GM19240 (cell line): ENCODE data around the gene ACADVL.
"Not testable (repeated sequence)": the region's sequence is repeated elsewhere in the genome, so short reads cannot be mapped to it uniquely, and the experiment has no call there.

ENCODE experiments used
- DNase-seq: peaks from one replicate; pipeline ENCODE4 v3.0.0; 2011; ENCODE audit warnings: low spot score; ENCODE audit not compliant: insufficient read length

Gene ACADVL

DNA sequence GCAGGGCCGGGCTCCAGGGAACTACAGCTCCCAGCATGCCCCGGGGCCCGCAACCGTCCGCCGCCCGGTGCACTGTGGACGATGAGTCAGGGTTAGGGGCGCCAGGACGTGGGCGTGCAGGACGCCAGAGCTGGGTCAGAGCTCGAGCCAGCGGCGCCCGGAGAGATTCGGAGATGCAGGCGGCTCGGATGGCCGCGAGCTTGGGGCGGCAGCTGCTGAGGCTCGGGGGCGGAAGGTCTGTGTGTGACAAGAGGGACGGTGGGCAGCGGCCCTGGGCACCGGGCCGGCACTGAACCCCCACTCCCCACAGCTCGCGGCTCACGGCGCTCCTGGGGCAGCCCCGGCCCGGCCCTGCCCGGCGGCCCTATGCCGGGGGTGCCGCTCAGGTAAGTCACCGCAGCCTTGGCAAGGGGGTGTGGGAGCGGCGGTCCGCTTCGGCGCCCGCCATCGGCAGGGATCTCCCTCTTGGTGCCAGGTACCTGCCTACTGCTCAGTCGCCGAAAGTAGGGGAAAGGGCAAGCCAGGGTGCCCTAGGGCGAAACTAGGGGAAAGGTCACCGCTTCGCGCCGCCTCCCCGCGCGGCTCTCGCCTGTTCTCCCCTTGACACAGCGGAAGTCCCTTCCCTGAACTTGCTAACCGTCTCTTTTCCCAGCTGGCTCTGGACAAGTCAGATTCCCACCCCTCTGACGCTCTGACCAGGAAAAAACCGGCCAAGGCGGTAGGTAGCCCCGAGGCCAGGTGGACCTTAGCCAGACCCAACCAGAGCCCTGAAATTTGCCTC is at the start of gene ACADVL, which contains the start of gene DLG4:
TSS of gene ACADVL (plus strand) at position 127 of the 781 bp plus-strand sequence. CDS start at position 174, 47 bp downstream.
TSS of gene DLG4 (minus strand) at position 25 of the 781 bp plus-strand sequence.
- DNase-seq, result peak; percentile 82

DNA sequence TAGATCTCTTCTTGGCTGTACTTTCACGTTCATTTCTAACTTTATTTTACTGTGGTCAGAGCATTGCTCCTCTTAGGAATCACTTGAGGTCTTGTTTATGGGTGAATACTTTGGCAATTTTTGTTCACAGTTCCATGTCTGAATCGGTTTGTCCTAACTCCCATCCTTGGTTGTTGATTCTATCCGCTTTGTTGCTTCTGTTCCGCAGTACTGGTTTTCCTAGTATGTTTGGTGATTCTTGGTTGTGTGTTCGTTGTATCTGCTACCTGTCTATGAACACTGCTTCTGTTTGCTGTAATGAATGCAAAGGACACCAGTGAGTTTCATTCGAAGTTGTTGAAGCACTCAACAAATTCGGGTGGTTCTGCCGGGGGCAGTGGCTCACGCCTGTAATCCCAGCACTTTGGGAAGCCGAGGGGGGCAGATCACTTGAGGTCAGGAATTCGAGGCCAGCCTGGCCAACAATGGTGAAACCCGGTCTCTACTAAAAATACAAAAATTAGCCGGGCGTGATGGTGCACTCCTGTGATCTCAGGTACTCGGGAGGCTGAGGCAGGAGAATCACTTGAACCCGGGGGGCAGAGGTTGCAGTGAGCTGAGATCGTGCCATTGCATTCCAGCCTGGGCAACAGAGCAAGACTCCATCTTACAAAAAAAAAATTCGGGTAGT is 47.1 kb upstream of the ACADVL start:
- DNase-seq, result not testable (repeated sequence)

DNA sequence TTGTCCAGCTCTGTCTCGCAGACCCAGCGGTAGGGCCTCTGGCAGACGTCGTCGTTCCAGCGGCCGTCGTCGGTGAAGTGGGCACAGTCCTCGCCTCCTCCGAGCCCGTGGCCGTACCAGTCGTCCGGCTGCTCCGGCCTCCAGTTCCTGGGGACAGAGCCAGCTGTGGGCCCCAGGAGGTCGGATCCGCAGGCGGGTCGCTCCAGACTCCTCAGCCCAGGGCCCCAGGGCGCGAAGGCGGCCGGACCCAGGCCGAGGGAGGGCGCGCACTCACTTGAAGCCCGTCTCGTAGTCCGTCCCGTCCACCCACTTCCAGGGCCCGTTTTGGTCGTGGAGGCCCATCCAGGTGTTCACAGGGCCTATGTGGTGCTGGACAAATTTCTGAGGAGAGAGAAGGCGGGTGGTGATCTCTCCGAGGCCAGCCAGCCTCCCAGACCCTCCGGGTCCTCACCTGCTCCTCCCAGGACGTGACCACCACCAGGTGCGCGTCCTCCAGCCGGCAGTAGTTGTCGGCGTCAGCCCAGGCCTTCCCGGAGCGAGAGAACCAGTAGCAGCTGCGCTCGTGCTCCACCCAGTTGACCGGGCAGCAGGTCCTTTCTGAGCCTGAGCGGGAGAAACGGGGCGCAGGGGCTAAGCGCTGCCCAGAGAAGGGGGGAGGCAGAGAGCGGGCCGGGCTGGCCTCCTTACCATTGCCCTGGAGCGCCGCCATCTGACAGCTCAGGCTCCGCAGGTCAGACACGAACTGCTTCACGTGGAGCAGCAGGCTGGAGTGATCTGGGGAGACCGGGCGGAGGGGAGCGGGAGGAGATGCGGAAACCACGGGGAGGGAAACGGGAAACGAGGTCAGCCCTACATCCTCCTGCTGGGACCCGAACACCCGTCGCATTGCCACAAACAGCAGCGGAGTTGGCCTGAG is 45.8 kb upstream of the ACADVL start:
- no peak for DNase-seq

DNA sequence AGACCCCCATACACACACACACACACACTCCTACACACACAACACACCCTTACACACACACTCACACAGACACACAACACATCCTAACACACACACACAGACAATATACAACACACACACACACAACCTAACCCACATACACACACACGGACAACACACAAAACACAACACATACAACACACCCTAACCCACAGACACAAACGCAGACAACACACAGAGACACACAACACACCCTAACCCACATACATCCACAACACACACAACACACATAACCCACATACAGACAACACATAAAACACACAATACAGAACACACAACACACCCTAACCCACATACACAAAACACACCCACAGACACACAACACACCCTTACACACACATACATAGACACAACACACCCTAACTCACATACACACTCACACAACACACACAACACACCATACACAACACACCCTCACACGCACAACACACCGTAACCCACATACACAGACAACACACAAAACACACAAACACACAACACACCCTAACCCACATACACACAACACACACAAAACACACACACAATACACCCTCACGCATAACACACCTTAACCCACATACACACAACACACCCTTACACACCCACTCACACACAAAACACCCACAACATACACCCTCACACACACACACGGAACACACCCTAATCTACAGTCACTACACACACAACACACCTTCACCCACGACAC is 45.0 kb upstream of the ACADVL start:
- DNase-seq, result no peak

DNA sequence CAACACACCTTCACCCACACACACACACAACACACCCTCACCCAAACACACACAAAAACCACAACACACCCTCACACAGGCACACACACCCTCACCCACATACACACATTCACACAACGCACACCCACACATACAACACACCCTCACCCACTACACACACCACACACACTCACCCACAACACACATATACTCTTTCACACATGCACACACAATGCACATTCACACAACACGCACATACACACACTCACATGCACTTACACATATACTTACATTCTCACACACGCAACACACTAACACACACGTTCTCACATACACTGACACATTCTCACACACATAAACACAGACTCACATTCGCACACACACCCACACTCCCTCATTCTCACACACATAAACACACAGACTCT is 44.4 kb upstream of the ACADVL start:
- DNase-seq, result no peak

DNA sequence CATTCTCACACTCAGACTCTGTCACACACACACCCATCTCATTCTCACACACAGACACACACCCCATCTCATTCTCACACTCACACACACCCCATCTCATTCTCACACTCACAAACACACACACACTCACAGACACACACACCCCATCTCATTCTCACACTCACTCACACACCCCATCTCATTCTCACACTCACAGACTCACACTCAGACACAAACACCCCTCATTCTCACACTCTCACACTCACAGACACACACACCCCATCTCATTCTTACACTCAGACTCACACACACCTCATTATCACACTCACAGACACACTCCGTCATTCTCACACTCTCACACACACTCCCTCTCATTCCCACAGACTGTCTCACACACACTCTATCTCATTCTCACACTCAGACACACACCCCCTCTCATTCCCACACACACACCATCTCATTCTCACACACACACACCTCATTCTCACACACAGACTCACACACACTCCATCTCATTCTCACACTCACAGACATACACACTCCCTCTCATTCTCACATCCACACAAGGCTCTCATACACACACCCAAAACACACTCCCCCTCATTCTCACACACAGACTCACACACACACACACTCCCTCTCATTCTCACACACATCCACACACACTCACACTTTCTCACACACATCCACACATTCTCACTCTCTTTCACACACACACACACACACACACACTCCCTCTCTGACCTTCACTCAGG is 43.5 kb upstream of the ACADVL start:
- no peak for DNase-seq

DNA sequence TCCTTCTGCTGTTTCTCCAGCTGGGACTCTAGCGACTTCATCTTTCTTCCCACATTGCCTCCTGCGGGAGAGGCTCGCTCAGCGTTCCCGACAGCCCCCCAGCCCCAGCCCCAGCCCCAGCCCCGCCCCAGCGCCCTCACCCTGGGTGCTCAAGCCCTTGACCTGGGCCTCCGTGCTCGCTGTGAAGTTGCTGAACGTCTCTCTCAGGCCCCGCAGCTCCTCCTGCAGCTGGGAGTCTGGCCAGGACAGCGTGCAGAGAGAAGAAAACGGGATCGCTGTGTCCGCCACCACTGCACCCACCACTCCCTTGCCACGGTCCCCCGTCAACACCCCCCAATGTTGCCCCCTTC is 42.9 kb upstream of the ACADVL start:
- DNase-seq, result no peak

DNA sequence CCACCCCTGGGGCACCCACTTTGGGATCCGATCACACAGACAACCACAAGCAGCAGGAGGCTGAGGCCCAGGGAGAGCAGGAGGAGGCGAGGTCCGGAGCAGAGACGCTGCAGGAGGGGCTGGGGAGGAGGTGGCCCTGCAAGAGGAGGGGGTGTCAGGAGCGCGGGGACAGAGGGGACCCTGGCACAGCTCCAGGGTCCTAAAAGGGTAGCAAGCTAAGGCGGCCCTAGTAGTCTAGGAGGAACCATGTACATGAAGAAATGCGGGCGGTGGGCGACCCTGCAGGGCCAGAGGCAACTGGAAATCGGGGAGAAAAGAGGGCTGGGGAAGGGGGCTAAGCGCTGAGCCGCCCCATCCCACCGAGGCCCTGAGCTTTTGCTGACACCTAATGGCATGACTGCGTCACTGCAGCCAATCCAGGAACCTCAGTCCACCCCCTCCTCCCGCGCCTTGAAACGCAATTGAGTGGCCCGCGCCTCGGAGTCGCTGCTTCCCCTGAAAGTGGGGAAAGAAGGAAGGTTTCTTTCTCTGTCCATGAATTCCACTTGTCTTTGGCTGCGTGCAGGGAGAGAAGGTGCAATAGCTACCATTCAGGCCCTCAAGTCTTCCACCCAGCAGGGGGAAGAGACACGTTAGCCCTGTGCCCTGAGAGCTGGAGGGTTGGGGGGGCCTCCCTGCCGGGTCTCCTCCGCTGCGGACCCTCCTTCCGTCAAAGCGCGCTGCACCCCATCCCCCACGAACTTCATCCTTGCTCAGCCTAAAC is 42.4 kb upstream of the ACADVL start:
- DNase-seq, result peak; percentile 65

DNA sequence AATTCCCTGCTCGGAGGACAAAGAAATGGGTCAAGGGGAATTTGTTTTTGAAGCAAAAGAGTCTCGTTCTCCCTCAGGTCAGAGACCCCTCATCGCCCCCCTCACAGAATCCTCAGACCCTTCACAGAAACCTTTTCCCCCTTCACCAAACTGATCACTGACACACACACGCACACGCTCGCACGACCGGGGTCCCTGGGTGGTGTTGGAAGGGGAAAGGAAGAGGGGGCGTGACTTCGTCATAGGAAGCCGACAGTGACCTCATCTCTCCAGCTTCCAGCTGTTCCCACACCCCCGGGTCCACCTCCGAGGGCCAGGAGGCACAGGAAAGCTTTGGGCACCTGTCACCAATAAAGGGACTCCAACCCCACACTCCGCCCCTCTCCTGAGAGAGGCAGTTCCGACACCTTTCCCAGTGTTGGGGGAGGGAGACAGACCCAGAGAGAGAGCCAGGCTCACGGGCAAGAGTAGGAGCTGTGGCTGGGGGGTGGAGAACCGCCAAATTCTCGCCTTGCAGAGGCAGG is 41.7 kb upstream of the ACADVL start:
- DNase-seq, result no peak

DNA sequence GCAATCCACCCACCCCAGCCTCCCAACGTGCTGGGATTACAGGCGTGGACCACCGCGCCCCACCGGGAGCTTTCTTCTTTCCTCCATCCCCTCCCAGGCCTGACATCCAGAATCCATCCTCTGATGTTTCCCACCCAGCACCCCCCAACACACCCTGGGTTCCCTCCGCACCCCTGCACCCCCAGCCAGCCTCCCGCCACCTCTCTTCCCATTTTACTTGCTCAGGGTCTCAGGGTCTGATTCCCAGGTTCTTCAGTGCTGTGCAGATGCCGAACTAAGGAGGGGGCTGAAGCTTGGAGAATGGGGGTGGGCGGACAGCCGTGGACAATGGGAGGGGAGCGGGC is 40.8 kb upstream of the ACADVL start:
- no peak for DNase-seq

DNA sequence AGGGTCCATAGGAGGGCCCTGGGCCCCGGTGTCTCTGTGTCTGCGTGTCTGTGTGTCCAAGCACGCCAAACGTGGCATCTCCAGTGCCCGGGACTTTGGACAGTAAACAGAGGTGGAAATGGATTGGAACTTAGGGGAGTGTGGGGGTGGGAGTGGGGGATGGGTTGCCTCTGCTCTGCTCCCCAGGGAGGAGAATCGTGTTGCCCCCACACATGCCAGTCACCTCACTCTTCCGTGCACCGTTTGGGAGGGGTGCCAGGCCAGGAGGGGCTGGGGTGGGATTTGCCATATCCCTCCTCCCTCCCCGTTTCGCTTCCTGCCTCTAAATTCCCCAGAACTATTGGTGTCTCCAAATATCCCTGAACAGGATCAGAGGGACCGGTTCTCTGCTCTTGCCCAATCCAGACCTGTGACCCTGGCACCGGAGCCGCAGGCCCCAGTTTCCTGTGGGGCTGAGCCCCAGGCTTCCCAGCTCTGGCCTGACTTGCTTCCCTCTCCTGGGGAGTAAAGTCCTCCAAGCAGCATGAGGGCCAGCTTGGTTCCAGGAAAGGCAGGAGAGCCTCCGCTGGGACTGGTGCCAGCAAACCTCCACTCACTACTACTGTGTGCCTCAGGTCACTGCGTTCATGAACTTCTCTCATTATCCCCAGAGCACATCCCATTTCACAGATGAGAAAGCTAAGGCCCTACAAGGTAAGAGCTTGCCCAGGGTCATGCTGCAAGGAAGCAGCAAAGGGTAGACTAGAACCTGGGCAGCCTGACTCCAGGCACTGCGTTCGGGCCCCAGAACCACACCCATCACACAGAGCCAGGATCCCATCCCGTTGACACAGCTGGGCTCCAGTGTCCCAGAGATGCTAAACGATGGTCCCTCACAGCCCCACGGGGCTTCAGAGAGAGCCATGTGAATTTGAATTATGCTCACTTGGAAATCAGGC is 40.2 kb upstream of the ACADVL start, which contains the start of gene ASGR1:
TSS of gene ASGR1 (minus strand) at position 54 of the 938 bp plus-strand sequence. CDS start 807 bp downstream, outside the sequence.
- no peak for DNase-seq

DNA sequence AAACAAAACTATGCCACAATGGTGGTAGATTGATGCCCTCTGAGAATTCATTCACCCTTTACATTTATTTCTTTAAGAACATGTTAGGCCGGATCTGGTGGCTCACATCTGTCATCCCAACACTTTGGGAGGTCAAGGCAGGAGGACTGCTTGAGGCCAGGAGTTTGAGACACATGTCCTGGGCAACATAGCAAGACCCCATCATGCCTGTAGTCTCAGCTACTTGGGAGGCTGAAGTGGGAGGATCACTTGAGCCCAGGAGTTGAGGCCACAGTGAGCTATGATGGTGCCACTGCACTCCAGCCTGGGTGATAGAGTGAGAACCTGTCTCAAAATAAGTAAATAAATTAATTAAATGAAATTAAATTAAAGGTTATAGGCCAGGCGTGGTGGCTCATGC is 37.6 kb upstream of the ACADVL start:
- DNase-seq, result not testable (repeated sequence)

DNA sequence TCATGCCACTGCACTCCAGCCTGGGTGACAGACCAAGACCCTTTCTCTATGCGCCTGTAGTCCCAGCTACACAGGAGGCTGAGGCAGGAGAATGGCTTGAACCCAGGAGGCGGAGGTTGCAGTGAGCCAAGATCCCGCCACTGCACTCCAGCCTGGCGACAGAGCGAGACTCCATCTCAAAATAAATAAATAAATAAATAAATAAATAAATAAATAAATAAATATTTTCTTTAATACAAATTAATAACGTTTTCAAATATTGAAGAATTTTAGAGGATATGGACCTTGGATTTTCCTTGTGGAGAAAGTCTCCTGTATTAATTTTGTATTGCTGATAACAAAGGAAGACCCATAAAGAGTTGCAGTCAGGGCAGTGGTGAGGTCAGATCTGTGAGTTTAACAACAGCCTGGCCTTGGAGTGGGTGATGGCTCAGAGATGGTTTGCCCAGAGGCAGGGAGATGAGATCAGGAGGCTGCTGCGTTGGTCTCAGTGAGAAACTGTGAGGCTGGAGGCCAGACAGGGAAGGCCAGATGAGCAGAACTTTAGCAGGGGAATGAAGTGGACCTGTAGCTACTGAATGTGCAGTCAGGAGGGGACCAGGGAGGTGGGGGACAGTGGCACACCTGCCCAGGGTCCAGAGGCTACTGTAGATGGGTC is 36.2 kb upstream of the ACADVL start:
- no peak for DNase-seq

DNA sequence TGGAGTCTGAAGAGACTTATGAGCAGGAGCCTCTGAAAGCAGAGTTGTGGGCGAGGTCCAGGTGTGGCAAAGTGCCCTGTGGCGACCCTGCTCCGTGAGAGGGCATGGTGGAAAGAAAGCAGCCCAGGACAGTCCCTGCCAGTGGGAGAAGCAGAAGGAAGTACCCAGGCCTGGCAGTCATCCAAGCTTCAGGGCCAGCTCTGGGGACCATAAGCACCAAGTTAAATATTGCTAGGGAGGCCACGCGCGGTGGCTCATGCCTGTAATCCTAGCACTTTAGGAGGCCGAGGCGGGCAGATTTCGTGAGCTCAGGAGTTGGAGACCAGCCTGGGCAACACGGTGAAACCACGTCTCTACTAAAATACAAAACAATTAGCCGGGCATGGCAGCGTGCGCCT is 35.6 kb upstream of the ACADVL start:
- no peak for DNase-seq

DNA sequence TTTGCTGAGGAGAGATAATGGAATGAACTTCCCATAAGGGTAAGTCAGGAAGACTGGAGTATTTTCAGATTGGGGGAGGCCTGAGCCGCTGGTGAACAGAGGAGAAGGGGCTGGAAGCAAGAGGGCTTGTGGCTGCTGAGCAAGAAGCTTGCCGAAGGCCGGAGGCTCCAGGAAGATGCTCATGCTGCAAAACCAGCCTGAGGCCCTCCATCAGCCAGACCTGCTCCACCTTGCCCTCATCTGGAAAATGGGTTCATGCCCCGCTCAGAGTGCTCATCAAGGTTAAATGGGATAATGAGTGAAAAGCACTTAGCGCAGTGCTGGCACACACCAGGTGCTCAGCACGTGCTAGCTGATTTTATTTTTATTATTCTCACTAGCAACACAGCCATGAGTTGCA is 35.1 kb upstream of the ACADVL start:
- no peak for DNase-seq

DNA sequence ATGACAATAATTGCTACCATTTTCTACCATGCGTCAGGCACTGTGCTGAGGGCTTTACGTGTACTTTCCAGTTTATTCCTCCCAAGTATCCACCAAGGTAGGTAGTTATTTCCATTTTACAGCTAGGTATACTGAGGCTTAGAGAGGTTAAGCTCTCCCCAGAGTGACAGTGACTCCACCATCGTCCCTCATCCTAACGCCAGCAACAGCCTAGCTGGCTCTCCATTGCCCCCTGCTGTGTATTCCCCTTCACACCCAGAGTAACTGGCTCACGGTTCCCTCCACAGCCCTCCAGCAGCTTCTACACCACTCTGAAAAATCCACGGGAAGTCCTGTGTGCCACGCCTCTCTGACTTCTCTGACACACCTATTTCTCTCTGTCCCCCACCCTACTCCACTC is 33.5 kb upstream of the ACADVL start:
- no peak for DNase-seq

DNA sequence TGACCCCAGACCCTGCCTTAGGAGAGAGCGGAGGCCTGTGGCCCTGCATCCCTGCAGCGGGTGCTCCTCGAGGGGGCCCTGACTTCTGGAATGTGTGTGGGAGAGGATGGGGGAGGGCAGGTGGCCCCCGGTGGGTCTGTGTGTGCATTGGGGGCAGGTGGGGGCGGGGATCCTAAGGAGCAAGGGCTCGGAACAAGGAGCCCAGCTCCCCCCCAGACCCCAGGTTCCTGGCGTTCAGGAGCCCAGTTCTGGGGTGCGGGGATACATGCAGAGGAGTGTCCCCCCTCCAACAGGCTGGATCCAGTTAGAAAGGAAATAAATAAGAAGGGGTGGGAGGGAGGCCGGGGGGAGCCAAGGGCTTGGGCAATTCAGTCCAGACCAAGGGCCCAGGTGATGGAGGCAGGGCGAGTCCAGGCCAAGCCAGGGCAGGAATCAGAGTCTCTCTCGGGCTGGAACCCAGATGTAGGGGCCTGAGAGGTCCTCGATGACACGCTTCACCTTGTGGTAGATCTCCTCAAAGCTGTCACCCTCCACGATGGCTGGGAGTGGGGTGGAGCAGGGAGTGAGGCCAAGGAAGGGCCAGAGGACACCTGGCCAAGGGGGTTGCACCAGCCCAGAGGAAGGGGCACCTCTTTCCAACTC is 29.3 kb upstream of the ACADVL start:
- no peak for DNase-seq
